ENCODE data around the gene MLH3.
A peak's percentile ranks its signal among the peaks of the same experiment; 100 is the strongest.

Gene MLH3

DNA sequence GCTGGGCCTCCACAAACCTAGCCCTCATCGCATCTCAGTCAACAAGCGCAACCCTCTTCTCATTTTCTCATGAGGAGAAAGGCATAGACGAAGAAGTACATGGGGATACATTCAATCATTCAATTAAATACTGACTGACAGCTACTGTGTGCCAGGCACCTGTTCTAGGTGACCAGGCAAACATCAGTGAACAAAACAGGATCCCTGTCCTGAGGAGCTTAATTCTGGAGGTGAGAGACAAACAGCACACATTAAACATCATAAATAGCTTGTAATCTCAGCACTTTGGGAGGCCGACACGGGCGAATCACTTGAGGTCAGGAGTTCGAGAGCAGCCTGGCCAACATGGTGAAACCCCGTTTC is 12.9 kb upstream of the MLH3 start:
- DNase-seq, result no peak

GRCh38 chr14:75063491-75064204 is 12.4 kb upstream of the MLH3 start, which contains the start of gene ACYP1:
Gene ACYP1 (minus strand): TSS chr14:75064024. CDS start chr14:75063553, 471 bp downstream.
- peak; percentile 92 for DNase-seq

DNA sequence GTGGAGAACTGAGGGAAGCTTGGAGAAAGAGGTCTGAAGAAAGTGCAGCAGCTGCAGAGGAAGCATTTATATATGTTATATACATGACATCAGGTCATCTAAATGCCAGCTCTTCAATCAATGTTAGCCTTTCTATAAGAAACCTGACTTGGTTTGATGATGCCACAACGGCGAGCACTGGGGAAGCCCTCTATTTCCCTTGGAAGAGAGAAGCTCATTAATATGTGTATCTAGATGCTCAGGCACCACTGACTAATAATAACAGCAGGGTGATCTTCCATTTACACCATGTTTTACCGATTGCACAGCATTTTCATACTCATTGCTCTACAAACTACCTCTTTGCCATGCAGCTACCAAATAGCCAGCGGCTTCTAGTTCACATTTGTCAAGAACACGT is 11.7 kb upstream of the MLH3 start:
- peak in 1 of 2 donors; percentile 4 for DNase-seq

GRCh38 chr14:75060420-75060819 is 9.2 kb upstream of the MLH3 start:
- DNase-seq, result no peak

- no peak for DNase-seq
These were observed 8.4 kb upstream of the MLH3 start for GRCh38 chr14:75059642-75060041.

DNA sequence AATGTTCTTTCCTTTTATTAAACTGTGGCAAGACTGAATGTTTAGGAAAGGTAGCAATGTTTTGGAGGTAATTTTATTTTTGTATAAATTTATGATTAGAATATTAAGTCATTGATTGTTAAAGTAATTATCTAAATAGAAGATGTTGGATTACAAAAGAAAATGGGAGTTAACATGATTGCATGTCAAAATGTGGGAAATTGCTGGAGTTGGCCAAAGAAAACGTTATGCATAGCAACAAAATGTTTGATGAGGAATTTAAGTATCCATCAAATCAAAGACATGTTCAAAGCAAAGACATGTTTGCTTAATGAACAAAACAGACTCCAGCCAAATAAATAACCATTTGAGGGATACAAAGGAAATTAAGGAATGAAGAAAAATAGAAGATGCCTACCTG is 3.2 kb upstream of the MLH3 start:
- no peak for DNase-seq

- no peak for DNase-seq
These were observed 2.4 kb upstream of the MLH3 start for GRCh38 chr14:75053396-75054291.

DNA sequence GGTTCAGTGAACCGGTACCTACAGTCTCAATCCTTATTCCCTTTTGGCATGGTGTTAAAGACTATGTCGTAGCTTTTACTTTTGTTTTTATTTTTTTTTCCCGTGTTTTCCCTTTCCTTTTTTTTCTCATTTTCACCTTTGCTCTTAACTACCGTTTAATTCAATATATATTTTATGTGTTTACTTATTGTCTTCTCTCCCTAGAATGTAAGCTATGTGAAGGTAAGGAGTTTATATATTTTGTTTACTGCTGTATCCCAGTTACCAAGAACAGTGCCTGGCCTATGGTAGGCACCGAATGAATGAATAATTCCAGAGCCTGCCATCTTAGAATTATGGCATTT is 261 bp upstream of the MLH3 start:
- DNase-seq, result no peak

DNA sequence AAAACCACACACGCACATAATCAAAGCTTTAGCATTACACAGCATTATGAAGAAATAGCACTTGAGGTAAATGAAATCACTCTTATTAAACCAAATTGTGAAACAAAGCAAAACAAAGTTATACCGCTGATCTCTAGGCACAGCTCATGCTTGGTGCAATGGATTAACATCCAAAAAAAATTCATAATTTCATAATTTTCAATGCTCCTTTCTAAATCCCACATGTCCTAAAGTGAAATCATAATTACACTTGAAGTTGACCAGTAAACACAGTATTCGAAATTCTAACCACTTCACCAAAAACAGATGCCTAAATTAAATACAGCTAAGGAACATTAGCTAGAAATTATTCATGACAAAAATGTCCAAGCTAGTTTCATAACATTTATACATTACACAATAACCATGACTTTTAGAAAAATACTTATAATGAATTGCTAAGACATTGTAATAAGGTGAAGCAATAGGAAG is 1.5 kb downstream of the MLH3 start:
- no peak for DNase-seq

DNA sequence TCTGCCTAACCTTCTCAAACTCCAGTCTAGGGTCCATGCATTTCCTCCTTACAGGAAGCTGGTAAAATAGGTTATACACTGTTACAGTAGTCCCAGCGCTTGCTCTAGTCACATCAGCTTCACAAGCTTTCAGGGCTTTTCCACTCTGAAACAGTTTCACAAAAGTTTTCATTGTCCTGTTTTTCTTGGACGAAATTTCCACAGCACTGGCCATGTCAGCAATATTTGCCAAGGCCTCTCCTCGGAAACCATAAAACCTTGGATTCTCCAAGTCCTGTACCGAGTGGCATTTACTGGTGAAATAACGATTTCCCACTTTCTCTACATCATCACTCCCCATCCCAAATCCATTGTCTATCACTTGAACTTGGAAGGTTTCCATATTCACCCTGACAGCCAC is 2.1 kb downstream of the MLH3 start:
- no peak for DNase-seq

- no peak for DNase-seq
These were observed 3.2 kb downstream of the MLH3 start for GRCh38 chr14:75048101-75048500.

GRCh38 chr14:75047506-75047905 is 3.8 kb downstream of the MLH3 start:
- DNase-seq, result no peak

DNA sequence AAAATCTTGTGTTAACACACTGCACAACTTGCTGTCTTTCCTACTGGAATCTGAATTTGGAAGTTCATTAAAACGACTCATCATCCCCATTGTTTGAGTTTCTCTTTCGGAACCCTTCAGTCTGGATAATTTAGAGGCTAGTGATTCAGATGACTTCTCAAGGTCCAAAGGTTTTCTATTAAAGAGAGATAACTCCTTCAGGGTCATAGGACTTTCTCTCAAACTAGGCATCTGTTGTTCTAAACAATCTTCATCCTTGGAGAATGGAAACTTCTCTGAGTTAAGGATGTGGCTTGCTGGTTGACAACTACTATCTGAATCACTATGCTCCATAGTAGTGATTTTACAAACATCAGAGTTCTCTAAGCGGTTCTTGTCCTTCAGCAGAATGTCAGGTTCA is 4.4 kb downstream of the MLH3 start:
- DNase-seq, result no peak

- DNase-seq, result no peak
These were observed 5.0 kb downstream of the MLH3 start for GRCh38 chr14:75046275-75046674.

DNA sequence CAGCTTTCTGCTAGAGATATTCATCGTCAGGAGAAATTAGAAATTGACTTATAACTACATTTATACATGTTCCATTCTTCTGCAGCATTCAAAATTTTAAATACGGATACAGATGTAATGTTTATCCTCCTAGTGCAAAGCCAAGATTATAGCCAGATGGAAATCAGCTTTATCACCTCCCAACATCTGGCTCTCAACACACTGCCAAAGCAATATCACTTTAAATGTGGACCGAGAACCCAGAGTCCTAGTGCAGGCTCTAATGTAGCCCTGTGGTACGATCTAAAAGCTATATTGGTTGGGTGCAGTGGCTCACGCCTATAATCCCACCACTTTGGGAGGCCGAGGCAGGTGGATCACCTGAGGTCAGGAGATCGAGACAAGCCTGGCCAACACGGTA is 6.5 kb downstream of the MLH3 start:
- DNase-seq, result no peak

- no peak for DNase-seq
These were observed 6.9 kb downstream of the MLH3 start for GRCh38 chr14:75044322-75044721.

- no peak for DNase-seq
These were observed 9.2 kb downstream of the MLH3 start for GRCh38 chr14:75042035-75042434.

DNA sequence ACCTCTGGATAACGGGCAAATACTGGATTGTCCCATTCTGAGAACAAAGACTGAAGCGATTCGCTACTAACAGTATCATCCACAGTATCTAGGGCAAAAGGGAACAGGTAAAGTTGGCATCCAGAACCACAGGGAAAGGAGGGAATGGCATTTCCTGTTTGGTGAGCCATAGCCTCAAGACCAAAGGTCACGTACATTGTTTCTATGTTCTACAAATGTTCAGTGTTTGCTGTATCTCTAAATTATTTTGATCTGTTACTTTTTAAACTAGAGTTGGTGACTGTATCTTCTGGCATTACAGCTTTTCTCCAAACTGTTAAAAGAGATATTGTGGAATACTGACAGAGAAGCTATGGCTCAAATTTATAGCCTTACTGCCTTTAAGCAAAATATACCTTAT is 9.7 kb downstream of the MLH3 start:
- no peak for DNase-seq

- no peak for DNase-seq
These were observed 10.3 kb downstream of the MLH3 start for GRCh38 chr14:75040959-75041358.

DNA sequence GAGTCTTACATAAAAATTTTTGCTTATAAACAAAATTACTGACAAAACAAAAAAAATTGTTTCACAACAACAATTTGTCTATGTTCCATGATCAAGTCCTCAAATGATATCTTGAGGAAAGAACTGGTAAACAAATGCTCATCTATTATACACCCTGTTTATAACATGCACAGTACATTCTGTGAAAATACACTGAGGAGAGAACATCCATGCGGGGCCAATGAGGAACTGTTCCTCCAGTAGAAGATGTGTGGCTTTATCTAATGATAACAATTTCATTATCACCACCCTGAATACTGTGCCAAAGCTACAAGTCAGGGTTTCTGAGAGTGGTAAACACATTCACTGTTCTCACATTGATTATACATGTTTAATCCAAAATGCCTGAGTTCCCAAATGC is 10.8 kb downstream of the MLH3 start:
- DNase-seq, result no peak

GRCh38 chr14:75032939-75033338 is 18.3 kb downstream of the MLH3 start:
- no peak for DNase-seq

GRCh38 chr14:75030147-75030546 is 21.1 kb downstream of the MLH3 start:
- DNase-seq, result no peak

GRCh38 chr14:75025876-75026275 is 25.4 kb downstream of the MLH3 start:
- DNase-seq, result no peak

DNA sequence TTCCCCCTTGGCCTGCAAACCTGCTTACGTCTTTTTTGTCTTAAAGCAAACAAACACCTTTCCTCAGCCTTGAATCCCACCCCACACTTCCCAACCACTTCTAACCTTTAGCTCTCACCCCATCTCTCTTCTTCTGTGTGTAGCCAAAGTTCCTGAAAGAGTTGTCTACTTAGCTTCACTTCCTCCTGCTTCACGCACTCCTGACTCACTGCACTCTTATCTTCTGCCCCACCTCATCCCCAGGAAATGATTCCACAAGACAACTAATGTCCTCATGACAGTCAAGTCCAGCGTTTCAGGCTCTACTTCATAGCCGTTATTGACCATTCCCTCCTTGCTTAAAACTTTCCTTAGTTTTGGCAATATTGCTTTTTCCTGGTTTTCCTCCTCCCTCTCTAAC is 26.2 kb downstream of the MLH3 start:
- no peak for DNase-seq

Data from CD4-positive, alpha-beta T cell treated with Interleukin-4 for 1 hour (primary cell).